ENCODE measurements around the gene HES1.

The HES1 gene

DNA sequence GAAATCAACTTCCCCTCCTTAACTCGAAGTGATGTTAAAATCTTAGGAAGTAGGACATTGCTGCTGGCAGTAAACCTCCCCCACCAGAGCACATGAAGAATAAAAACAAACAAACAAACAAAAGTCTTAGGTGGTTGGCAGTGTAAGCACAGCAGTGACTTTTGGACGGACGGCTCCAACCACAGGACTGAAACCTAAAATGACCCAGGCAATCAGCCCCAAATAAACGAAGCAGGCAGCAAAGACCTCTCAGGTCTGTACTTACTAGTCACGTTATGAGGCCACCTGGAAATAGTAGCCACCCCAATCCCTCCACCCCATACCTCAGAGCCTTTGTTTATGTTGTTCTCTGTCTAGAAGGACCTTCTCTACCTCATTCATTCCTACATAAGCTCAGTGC, 33.5 kb upstream of the HES1 start:
- no peak for DNase-seq (ENCODE audit: low read depth)

DNA sequence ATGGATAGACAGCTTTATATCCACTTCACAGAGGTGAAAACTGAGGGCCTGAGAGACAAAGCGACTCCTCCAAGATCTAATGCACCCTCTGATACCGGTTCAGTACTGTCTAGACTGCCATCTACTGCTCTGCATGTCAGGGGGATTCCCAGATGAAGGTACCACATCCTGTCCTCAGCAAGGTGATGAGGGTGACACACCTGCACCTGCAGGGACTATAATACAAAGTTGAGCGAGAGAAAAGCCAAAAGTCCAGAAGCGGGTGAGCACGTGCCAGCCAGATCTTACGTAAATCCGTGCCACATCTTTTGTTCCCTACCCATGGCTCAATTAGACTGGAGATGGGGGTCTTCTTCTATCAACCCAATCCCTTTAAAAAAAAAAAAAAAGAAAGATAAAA, 32.4 kb upstream of the HES1 start:
- no peak for DNase-seq (ENCODE audit: low read depth)

DNA sequence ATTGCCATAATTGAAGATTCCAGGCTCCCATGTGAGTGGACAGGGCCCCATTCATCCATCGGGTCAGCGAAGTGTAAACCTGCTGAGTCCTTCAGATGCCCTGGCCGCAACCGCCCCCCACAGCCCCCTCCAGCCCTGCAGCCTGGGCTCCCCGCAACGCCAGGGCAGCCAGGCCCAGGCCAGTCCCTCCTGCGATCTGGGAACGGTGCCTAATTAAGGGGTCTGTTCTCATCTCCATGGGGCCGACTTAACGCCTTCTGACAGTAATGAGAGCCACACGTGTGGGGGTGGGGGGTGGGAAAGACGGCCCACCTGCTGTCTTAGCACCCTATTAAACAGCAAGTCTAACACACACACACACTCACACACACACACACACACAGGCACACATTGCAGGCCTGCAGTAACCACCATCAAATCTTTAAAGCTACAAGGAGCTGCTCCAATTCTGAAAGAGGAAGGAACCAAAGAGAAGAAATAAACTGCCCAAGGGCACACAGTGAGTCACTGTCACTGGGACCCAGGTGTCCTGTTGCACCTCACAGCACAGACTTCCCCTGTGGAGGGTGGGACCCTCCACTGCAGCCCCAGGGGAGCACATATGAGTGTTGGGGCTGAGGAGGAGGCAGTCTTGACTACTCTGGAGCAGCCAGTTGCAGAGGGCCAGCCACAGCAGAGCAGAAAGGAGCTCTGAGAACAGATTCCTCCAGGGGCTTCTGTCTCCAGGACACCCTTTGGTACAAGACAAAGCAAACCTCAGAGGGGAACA, 31.8 kb upstream of the HES1 start:
- DNase-seq (ENCODE audit: low read depth), result no peak

DNA sequence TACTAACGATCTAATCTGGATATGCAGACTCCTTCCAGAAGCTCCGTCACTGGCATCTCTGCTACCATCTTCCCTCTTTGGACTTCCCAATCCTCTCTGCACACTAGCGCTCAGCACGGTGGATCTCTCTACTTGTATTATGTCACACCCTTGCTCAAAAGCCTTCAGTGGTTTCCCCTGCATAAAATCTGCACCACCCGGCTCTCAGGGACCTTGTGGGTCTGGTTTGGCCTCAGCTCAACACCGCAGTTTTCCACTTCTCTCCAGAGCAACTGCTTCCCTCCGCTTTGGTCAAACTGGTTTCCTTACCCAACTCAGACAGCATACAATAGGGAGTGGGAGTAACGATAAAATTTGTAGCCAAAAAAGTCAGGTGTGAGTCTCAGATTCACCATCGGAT, 30.7 kb upstream of the HES1 start:
- no peak for DNase-seq (ENCODE audit: low read depth)

DNA sequence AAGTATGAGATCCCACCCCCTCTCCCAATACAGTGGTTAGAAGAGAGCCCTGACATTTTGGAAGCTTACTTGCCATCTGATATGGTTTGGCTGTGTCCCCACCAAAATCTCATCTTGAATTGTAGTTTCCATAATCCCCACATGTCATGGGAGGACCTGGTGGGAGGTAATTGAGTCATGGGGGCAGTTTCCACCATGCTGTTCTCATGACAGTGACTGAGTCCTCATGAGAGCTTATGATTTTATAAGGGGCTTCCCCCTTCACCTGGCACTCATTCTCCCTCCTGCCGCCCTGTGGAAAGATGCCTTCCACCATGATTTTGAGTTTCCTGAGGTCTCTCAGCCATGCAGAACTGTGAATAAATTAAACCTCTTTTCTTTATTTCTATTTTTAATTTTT, 28.8 kb upstream of the HES1 start:
- DNase-seq (ENCODE audit: low read depth), result no peak

DNA sequence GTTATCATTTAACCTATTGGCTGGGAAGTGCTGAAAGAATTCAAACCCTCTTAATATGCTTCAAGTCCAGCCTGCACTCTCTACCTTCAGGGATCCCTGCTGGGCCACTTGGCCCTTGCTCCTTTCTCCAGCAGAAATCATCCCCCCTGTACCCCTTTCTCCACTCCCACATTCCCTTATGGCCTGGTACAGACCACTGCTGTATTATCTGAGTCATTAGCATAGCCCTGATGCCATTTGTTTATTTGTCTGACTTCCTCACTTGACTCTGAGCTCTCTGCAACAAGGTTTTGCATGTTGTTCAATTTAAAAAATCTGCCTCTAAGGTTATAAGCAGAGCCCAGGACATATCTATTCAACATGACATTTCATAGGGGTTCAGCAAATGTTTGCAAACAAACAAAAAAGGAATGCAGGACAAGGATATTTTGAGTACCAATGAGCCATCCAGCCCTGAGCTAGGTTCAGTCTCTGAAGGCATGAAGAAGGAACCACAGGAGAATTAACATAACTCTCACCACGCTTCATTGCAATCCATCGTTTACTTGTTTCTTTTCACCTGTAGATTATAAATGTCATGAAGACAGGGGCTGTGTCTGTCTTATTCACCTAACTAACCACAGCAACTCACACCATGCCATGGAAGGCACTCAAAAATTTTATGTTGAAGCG, 26.6 kb upstream of the HES1 start:
- DNase-seq (ENCODE audit: low read depth), result no peak

DNA sequence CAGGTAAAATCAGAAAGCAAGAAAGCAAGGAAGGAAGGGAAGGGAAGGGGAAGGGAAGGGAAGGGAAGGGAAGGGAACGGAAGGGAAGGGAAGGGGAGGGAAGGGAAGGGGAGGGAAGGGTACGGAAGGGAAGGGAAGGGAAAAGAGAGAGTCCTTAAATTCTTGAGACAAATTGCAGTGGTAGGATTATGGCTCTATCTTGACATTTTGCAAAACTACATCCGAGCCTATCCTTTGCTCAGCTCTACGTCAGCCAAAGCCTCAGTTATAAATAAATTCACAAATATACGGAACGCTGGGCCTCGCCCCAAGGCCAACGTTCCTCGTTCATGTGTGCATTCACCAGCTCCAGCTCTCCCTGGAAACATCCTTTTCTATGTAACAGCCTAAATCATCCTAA, 25.5 kb upstream of the HES1 start:
- no peak for DNase-seq (ENCODE audit: low read depth)

DNA sequence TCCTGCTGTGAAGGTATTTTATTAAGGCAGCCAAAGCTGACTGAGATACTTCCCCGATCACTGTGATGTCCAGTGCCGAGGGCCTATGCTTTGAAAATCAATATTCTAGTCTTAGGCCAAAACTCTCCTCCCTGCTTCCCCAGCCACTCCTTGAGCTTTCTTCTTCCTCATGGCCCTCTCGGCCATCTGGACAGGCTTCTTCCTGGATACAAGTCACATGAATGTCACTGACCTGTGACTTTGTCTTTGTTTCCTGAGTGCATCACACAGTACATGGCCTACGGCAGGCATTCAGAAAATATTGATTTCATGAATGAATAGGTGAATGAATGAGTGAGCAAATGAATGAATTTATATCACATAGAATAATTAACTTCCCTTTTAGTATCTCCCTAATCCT, 24.6 kb upstream of the HES1 start:
- DNase-seq (ENCODE audit: low read depth), result no peak

DNA sequence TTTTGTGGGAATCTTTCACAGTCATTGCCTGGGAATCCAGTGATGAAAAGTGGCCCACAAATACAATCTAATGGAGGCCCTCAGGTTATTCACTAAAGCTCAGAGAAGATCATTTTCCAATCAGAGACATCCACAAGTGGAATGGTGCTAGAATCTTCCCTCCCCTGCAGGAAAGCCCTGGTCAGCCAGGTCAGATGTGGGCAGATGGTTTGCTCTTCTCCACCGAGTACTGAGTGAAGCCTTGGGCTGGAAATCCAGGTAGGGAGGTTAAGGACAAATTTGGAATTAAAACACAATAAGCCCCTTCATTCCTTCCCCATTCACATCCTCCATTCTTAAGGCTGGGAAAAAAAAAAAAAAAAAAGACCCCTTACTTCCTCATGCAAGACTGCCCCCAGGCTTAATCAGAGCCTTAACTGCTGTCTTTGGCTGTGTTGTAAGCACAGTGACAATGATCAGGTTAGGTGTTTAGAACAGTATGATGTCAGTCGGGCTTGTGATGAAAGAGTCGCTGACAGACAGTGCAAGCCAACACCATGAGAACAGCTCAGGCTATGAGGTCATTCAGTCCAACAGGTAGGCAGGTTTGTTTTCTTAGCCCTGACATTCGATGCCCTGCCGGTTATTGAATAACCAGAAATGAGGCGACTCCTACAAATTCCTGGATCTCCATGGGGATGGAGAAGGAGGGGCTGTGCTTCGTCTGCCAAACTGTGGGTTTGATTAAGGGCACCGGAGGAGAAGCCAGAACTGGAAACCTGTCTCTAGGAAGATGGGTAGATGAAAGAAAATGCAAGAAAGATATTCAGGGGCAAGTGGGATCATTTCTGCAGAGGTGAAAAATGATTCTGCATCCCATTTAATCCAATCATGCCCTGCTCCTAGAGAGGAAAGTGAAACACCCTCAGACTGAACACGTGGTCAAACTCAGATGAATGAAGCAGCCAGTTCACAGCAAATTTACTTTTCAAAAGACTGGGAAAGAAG, 23.5 kb upstream of the HES1 start:
- DNase-seq (ENCODE audit: low read depth), result no peak

DNA sequence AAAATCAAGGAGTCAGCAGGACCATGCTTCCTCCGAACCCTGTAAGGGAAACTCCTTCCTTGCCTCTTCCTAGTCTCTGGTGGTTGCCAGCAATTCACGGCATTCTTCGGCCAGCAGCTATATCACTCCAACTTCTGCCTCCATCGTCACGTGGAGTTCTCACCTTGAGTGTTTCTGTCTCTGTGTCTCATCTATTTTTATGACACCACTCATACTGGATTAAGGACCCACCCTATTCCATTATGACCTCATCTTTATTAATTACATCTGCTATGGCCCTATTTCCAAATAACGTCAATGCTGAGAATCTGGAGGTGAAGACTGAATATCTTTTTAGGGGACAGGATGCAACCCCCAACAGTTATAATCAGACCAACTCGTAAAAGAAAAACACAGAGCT, 21.8 kb upstream of the HES1 start:
- DNase-seq (ENCODE audit: low read depth), result no peak

DNA sequence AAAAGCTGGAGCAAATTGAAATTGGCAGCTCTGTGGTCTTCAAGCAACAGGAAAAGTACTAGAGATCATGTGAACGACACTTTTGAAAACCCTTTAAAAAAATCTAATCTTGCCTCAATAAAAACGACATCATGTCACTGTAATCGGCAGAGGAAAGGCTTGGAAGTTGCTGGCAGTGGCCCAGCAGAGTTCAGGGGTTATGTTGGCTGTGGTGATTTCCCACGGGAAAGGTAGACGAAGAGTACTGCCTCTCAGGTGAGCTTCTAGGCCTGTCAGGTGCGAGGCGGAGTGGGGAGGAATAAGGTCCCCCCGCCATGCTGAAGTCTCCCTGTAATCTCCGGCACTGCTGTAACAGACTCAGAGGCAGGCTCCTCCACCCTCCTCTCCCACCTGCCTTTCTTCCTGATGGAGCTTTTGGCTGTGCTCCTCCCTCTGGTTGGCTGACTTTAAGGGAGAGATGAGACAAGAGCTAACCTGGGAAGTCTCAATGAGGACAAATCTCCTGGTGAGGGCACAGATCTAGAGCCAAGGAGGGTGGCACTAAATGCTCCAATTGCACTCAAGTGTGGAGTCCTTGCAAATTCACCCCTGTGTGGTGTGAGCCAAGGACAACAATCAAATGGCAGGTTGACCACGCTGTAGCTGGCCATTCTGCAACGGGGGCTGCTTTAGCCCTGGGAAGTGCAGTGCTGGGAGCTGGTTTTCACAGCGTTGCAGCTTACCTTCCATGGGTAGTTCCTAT, 18.7 kb upstream of the HES1 start:
- no peak for DNase-seq (ENCODE audit: low read depth)

DNA sequence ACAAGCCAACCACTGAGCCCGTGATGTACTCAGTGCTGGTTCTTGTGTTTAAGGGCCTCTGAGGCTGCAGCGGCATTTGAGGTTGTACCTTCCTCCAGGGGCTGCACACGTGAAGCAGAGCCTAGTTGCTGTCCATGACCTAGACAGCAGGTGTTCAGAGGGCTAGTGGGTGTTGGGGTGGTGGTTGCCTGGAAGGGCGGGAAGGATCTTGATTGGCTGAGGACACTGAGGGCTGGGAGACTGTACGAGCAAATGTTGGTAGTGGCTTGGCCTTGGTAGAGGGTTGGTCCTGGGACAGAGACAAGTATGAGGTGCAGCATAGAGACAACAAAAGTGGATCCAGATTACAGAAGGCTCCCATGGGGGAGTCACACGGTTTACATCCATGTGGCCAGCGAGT, 17.0 kb upstream of the HES1 start:
- no peak for DNase-seq (ENCODE audit: low read depth)

DNA sequence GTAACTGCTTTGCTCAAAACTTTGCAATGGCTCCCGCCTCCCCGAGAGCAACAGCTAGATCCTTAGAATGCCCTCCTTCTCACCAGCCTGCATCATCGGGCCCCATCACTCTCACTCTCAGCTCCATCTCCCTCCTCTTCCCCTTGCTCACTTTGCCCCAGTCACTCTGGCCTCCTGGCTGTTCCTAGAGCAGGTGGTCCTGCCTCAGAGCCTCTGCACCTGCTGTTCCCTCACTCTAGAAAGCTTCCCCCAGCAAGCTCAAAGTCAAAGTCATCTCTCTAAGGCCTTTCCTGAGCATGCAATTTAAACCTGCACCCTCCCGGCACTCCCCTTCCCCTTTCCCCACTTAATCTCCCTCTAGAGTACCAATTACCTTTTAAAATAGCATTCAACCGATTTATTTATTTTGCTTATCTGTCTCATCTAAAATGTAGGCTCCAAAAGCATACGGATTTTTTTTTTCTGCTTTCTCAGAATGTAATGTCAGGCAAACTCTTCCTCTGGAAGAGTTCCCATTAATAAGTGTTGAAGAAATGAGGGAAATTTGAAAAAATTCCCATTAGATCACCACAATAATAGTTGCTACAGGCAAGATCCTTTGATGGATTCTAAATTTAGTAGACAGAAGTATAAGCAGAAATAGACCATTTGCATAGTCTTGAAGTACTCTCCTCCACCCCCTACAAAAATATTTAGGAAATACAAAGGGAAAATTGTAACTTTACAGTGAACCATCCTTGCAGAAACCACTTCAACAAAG, 15.9 kb upstream of the HES1 start:
- DNase-seq (ENCODE audit: low read depth), result no peak

DNA sequence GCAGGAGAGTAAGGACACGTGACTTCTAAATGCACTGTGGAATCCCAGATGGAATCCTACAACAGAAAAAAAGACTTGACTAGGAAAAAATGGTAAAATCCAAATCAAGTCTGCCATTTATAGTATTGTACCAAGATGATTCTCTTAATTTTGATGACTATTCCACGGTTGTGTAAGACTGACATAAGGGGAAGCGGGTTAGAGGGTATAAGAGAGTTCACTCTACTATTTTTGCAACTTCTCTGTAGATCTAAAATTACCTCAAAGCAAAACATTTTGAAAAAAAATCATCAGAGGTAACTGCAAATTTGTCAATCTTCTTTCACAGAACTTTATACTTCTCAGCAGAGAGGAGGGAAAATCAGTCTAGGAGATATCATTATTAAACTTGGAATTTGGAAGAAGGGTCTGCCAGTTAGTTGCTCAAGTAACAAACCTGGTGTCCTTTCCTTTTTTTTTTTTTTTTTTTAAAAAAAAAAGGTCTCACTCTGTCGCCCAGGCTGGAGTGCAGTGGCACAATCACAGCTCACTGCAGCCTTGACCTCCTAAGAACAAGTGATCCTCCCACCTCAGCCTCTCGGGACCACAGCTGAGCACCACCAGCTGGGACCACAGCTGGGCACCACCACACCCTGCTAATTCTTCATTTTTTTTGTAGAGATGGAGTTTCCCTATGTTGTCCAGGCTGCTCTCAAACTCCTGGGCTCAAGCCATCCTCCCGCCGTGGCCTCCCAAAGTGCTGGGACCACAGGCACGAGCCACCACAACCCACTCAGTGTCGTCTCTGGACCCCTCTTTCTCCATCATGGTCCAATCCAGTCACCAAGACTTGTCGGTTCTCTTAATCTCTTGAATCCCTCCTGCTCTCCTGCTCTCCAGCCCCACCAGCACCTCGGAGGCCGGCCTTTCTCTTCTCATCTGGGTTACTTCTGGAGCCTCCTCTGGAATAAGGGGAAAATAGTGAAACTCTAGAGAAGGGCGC, 14.9 kb upstream of the HES1 start:
- DNase-seq (ENCODE audit: low read depth), result no peak

DNA sequence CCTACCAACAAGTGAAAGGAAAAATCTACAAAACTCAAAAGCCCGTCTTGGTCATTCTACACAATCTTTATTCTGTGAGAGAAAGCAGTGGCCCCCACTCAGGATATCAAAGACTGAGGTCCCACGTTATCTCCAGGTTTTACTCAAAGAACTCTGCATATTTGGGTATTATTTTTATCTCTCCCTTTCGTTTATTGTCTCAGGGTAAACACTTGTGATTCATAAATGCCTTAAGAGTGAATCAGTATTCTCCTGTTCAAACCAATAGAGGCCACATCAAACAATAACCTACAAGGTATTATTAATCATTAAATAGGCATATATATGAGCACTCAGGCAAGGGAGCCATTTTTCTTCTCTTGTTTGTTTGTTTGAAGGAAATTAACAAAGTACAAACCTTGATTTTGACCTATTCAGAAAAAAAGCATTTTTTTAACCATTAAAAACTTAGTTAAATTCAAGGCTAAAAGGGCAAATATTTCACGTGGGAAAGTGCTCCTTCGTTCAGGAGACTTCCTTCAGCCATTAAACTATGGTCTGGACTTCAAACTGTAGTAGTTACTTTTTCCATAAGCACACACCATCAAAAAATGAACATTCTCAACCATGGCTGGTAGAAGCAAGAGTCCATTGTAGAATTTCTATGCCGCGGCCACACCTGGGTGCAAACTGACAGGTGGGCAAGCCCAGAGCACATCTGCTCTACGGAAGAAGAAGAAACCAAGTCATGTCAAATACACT, 13.9 kb upstream of the HES1 start:
- no peak for DNase-seq (ENCODE audit: low read depth)

DNA sequence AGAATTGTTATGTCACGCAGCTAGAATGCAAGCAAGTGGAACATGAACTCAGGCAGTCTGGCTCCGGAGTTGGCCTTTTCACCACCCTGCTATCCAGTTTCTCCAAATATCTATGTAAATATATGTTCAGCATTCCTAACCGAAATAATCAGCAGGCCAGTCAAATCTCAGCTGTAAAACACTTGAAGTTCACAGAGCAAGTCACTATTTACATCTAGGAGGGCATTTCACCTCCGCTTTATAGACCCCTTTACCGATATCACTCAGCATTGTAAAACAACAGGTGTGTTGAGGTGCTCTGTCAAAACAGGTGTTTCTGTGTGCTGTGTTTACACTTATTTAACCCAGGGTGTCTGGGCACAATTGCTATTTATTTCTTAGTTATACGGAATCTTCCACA, 12.2 kb upstream of the HES1 start:
- no peak for DNase-seq (ENCODE audit: low read depth)

DNA sequence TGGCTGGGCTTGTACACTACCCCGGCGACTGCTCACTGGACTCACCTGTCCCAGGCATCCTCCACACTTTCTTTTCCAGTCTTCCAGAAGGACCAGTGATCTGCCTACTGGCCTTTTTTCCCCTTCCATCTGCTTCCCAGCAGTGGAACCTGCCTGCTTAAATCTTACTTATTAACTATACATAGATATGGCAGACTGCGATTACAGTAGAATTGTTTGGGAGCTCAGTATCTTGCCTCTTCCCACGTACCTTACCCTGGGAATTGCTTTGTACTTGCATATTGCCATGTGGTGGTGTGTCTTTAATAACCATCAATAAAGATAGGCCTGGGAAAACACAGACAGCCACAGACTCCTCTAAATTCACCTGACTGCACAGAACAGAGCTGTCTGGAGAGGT, 11.8 kb upstream of the HES1 start:
- DNase-seq (ENCODE audit: low read depth), result no peak

DNA sequence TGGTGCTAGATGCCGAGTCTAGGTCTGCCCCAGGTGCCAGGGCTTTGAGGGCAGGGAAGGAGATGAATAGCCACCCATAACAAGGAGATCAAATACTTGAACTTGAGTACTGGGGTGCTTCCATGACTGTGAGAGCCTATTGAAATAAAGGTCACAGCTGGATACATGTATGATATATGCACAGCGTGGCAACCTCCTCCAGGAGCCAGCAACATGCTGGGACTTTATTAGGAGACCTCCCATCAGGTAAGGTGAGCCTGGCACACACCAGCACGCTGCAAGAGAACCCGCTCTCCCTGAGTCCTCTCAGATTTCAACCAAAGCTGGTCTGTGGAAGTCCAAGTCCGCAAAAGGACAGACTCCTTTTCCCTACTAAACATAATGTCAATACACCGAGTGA, 10.5 kb upstream of the HES1 start:
- no peak for DNase-seq (ENCODE audit: low read depth)

DNA sequence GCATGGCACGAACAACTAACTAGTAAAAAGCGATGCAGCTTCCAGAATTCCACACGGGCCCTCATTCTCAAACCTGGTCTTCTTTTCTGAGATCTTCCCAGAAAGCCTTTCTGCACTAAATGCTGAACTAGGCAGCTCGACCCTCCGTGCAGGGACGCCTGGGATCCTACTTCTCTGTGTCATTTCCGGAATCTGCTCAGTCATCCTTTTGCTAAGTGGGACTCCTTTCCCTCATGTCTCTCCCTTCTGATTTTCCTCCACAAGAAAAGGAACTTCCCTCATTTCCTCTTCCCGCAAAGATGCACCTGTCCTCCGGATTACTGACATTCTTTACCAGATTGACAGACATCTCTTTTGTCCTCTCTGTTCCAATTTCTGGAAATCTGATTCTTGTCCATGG, 9.2 kb upstream of the HES1 start:
- no peak for DNase-seq (ENCODE audit: low read depth)

All from stromal cell of bone marrow (primary cell).